Measurements from ENCODE around the gene CILP2. TPM values are rescaled to one million over a fixed set of nuclear protein-coding genes. Genes with fewer than 3 reads are reported as not detected.

The CILP2 gene
- total RNA-seq, 1 donor from 2014 or later, result 40.9 TPM

DNA sequence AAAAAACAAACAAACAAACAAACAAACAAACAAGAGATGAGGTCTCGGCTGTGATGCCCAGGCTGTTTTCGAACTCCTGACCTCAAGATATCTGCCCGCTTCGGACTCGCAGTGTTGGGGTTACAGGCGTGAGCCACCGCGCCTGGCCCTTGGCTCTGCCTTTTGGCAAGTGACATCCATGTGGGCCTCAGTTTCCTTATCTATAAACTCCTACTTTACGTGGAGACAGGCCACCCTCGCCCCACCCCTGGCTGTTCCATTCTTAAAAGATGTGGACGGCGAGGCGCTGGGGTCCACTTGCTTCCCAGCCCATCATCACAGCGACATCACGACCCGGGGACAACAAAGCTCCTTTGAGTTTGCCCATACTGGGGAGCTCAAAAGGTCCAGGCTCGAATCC lies 24.4 kb upstream of the CILP2 start:
- no peaks in the 10 kb centered on the region for H3K36me3 Mint-ChIP-seq (ENCODE audit: unreplicated experiment)
- H3K4me3 Mint-ChIP-seq (ENCODE audit: unreplicated experiment), result no peak overlapping the region
- TF ChIP-seq, protein P1, sequence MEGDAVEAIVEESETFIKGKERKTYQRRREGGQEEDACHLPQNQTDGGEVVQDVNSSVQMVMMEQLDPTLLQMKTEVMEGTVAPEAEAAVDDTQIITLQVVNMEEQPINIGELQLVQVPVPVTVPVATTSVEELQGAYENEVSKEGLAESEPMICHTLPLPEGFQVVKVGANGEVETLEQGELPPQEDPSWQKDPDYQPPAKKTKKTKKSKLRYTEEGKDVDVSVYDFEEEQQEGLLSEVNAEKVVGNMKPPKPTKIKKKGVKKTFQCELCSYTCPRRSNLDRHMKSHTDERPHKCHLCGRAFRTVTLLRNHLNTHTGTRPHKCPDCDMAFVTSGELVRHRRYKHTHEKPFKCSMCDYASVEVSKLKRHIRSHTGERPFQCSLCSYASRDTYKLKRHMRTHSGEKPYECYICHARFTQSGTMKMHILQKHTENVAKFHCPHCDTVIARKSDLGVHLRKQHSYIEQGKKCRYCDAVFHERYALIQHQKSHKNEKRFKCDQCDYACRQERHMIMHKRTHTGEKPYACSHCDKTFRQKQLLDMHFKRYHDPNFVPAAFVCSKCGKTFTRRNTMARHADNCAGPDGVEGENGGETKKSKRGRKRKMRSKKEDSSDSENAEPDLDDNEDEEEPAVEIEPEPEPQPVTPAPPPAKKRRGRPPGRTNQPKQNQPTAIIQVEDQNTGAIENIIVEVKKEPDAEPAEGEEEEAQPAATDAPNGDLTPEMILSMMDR (IDR thresholded peaks at IDR 0.05; ENCODE audit: partially characterized antibody, unreplicated experiment), result no peak
- H3K4me1 Mint-ChIP-seq (ENCODE audit: low read depth, unreplicated experiment), result peaks cover 5% of the 10 kb centered on the region
- H3K27ac Mint-ChIP-seq (ENCODE audit: unreplicated experiment), result no peak overlapping the region
- peaks cover 12% of the 10 kb centered on the region for H3K9me3 Mint-ChIP-seq (ENCODE audit: unreplicated experiment)
- peaks cover 16% of the 10 kb centered on the region for H3K27me3 Mint-ChIP-seq (ENCODE audit: unreplicated experiment)
- no peak for DNase-seq

DNA sequence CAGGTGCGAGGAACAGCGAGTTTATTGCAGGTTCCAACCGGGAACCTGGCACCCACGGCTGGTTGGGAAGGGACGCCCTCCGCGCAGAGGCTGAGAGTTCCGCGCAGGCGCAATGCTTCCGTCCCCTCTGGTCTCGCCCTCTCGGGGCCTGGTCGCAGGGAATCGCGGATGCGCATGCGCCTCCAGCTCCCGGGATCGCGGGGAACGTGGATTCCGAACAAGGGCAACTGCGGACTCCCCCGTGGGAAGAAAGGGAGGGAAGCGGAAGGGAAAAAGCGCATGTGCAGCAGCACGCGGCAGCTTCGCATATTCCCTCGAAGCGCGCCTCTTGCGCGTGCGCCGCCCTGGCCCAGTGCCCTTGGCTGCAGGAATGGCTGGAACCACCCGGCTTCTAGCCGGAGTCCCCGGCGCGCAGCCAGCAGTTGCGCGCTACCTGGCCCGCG lies 23.8 kb upstream of the CILP2 start:
- Mint-ChIP-seq H3K4me3 (ENCODE audit: unreplicated experiment) (no peak overlapping the region), H3K36me3 (ENCODE audit: unreplicated experiment) (no peaks in the 10 kb centered on the region), H3K9me3 (ENCODE audit: unreplicated experiment) (peaks cover 8% of the 10 kb centered on the region), H3K27ac (ENCODE audit: unreplicated experiment) (peak overlapping the region; percentile 33), H3K4me1 (ENCODE audit: low read depth, unreplicated experiment) (peaks cover 5% of the 10 kb centered on the region), H3K27me3 (ENCODE audit: unreplicated experiment) (peaks cover 16% of the 10 kb centered on the region)
- no peak for DNase-seq
- TF ChIP-seq, protein P1 (IDR thresholded peaks at IDR 0.05; ENCODE audit: partially characterized antibody, unreplicated experiment), result no peak

DNA sequence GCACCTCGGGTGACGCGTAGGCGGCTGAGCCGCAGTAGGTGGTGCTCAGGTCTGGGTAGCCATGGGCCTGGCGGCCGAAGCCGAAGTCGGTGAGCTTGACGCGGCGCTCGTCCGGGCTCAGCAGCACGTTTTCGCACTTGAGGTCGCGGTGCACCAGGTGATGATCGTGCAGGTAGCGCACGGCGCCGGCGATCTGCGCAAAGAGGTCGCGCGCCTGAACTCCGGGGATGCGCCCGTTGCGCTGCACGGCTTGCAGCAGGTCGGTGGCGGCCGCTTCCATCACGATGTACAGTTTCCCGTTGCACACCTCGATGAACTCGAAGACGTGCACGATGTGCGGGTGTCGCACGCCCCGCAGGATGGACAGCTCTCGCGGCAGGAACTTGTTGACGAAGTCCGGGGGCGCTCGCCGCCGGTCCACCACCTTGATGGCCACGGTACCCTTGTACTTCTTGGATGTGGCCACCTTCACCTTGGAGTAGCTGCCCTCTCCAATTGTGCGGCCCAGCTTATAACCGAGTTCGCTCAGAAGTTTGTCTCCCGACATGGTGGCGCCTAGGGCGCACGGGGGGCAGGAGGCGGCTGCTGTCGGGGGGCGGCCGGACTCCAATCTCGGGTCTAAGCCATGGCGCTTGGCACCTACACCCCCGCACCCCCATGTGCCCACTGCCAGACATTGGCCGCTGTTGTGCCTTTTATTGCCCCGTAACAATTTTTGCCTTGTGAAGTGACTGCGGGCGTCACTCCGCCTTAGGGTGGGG lies 23.0 kb upstream of the CILP2 start, which contains the start of gene TSSK6:
Gene TSSK6, minus strand, starts transcription at position 668 of the 761 bp plus-strand sequence. Its CDS starts 121 bp downstream, at position 547.
- peaks cover 5% of the 10 kb centered on the region for H3K4me1 Mint-ChIP-seq (ENCODE audit: low read depth, unreplicated experiment)
- peaks cover 14% of the 10 kb centered on the region for H3K27me3 Mint-ChIP-seq (ENCODE audit: unreplicated experiment)
- DNase-seq, result no peak
- TF ChIP-seq, protein P1 (IDR thresholded peaks at IDR 0.05; ENCODE audit: partially characterized antibody, unreplicated experiment), result no peak
- H3K27ac Mint-ChIP-seq (ENCODE audit: unreplicated experiment), result peak within 1 kb of the TSS; percentile 85
- no peaks in the 10 kb centered on the region for H3K36me3 Mint-ChIP-seq (ENCODE audit: unreplicated experiment)
- H3K9me3 Mint-ChIP-seq (ENCODE audit: unreplicated experiment), result peaks cover 8% of the 10 kb centered on the region
- H3K4me3 Mint-ChIP-seq (ENCODE audit: unreplicated experiment), result peak within 1 kb of the TSS; percentile 91

DNA sequence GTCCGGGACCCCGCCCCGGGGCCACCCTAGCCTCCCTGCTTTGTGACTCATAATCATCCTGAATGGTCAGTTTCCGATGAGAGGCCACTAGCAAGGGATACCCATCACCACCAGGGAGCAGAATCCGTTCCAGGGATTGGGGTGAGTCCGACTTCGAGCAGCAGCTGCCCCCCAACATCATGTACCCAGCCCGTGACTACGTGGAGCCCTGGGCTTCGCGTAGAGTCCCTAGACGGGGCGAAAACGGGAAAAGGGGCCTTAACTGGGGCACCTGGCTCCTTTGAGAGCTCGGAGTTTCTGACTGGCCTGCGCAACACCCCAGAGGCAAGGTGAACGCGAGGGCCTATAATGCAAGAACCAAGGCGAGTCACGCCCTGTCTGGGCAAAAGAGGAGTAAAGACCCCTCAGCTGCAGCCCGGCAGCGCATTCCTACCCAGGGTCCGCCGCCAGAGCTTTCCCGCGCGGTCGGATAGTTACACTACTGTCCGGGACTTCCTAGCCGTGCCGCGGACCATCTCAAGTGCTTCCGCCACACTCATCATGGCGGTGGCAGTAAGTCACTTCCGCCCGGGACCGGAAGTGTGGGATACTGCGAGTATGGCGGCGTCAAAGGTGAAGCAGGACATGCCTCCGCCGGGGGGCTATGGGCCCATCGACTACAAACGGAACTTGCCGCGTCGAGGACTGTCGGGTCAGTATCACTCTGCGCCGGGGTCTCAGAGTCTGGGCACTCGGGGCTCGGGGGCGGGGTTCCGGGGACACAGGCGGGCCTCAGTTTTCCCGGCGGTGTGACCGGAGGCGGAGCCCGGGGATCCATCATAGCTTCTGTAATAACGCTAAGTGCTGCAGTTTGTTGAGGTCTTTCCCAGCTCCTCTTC lies 22.2 kb upstream of the CILP2 start, which contains the start of gene NDUFA13:
Gene NDUFA13, plus strand, starts transcription at position 584 of the 878 bp plus-strand sequence. Its CDS starts 14 bp downstream, at position 598.
- Mint-ChIP-seq H3K27me3 (ENCODE audit: unreplicated experiment) (peaks cover 15% of the 10 kb centered on the region), H3K9me3 (ENCODE audit: unreplicated experiment) (peaks cover 5% of the 10 kb centered on the region), H3K27ac (ENCODE audit: unreplicated experiment) (peak within 1 kb of the TSS; percentile 85), H3K4me3 (ENCODE audit: unreplicated experiment) (peak within 1 kb of the TSS; percentile 91), H3K36me3 (ENCODE audit: unreplicated experiment) (no peaks in the 10 kb centered on the region), H3K4me1 (ENCODE audit: low read depth, unreplicated experiment) (no peaks in the 10 kb centered on the region)
- DNase-seq, result peak; percentile 96
- TF ChIP-seq, protein P1 (IDR thresholded peaks at IDR 0.05; ENCODE audit: partially characterized antibody, unreplicated experiment), result no peak
